Neuron (in vitro differentiated cells): ENCODE data around the gene FAH.

Experiments
- H2AFZ ChIP-seq: one replicate; pipeline ENCODE4 v1.6.1; 2013; ENCODE audit warnings: low read depth, mild to moderate bottlenecking, inconsistent platforms, low read length, moderate library complexity
- H3K27me3 ChIP-seq: one replicate; pipeline ENCODE4 v1.6.1; 2013; ENCODE audit warnings: low read length; ENCODE audit not compliant: insufficient read depth
- H3K36me3 ChIP-seq: one replicate; pipeline ENCODE4 v1.6.1; 2013; ENCODE audit warnings: low read length; ENCODE audit not compliant: insufficient read depth
- H3K4me1 ChIP-seq: one replicate; pipeline ENCODE4 v1.6.1; 2013; ENCODE audit warnings: low read length; ENCODE audit not compliant: insufficient read depth
- H3K4me3 ChIP-seq: 2 replicates; pipeline ENCODE4 v1.5.1; 2013; ENCODE audit warnings: mild to moderate bottlenecking, low read length, moderate library complexity
- H3K9me3 ChIP-seq: one replicate; pipeline ENCODE4 v1.6.1; 2013; ENCODE audit warnings: low read length

FAH gene

DNA sequence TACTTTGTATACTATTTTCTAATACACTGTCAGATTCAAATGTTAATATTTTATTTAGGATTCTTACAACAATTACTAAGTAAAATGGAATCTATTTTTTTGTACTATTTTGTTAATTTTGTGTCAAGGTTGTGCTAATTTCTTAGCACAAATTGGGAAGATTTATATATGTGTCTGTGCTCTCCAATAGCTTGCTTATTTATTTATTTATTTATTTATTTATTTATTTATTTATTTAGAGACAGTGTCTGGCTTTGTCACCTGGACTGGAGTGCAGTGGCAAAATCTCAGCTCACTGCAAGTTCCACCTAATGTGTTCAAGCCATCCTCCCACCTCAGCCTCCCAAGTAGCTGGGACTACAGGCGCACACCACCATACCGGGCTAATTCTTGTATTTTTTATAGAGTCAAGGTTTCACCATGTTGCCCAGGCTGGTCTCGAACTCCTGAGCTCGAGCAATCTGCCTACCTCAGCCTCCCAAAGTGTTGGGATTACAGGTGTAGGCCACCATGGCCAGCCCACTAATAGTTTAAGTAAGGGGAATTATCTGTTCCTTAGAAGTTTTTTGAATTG lies 64.6 kb downstream of the FAH start:
- Histone ChIP-seq H3K4me1 (no peaks in the 10 kb centered on the region), H3K27me3 (no peaks in the 10 kb centered on the region), H3K36me3 (no peaks in the 10 kb centered on the region), H2AFZ (no peak overlapping the region), H3K4me3 (no peak overlapping the region), H3K9me3 (no peaks in the 10 kb centered on the region)

DNA sequence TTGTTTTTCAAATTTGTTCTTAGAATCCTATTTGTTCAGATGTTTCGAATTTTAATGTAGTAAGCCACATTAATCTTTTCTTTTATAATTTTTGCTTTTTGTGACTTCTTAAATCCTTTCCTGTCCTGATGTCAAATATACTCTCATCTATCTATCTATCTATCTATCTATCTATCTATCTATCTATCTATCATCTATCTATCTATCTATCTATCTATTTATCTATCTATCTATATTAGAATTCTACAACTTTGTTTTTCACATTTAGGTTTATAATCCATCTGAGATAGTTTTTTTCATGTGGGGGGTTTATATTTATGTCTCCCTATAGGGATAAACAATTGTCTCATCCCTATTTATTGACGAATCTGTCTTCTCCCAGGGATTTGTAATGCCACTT lies 67.2 kb downstream of the FAH start:
- Histone ChIP-seq H2AFZ (no peak overlapping the region), H3K36me3 (no peaks in the 10 kb centered on the region), H3K27me3 (no peaks in the 10 kb centered on the region), H3K4me1 (no peaks in the 10 kb centered on the region), H3K4me3 (no peak overlapping the region), H3K9me3 (no peaks in the 10 kb centered on the region)

DNA sequence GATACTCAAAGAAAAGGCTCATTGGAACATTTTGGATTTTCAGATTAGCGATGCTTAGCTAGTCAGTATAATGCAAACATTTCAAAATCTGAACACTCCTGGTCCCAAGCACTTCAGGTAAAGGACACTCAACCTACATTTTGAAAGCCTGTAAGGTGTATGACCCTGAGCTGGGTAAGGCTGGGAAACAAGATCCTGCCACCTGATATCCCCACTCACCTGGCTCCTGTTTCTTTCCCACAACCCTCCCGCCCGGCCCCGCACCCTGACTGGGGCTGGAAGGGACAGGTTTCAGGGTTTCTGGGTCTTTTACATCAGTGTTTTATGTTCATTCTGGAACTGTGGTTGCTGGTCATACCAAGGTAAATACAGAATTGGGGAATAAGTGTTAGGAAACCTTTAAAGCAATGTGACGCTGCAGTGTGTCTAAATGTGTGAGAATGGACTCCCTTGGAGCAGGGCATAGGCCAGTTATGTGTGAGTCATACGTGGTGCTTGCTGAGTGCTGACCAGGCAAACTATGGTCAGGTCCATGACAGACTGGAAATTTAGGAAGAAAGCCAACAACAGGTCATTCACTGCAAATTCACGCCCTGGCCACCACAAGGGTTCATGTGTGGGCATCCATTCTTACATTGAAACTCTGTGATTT lies 76.3 kb downstream of the FAH start:
- H3K36me3 ChIP-seq, result no peaks in the 10 kb centered on the region
- H3K9me3 ChIP-seq, result no peaks in the 10 kb centered on the region
- H3K4me3 ChIP-seq, result no peak overlapping the region
- no peak overlapping the region for H2AFZ ChIP-seq
- no peaks in the 10 kb centered on the region for H3K27me3 ChIP-seq
- H3K4me1 ChIP-seq, result peaks cover 37% of the 10 kb centered on the region

DNA sequence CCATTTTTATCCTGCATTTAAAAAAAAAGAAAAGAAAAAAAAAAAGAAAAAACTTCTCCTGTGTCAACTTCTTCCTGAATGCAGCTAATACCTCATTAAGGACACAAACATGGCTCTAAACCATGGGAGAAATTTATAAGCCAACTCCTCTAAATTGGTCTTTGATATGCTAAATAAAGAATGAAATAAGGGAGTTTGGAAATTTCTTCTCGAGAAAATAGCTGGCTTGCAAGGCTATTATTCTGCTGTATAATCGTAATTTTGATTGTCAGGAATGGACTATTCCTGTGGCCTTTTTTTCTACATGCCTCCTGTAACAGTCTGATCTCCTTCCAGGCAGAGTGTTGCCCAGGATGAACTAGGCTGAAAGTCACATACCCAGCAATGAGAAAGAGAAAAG lies 78.6 kb downstream of the FAH start:
- H3K9me3 ChIP-seq, result no peaks in the 10 kb centered on the region
- H3K4me3 ChIP-seq, result no peak overlapping the region
- no peak overlapping the region for H2AFZ ChIP-seq
- H3K36me3 ChIP-seq, result no peaks in the 10 kb centered on the region
- peaks cover 29% of the 10 kb centered on the region for H3K4me1 ChIP-seq
- no peaks in the 10 kb centered on the region for H3K27me3 ChIP-seq

DNA sequence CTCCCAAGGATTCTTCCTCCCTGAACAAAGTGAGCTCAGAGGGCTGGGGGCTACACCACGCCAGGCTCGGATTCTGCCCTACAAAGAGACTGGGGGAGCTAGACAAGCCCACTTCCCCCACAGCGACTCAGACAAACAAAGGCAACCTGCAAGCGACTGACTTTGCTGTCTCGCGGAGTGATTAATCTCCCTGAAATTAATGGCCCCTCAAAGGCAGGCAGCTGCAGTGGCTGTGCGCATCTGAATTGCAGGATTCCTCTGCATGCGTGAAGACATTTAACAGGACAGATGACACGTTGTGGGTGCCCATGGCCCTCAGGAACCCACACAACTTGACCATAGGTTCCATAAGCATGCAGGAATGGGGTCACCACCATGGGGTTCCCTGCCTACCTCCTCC lies 80.8 kb downstream of the FAH start:
- Histone ChIP-seq H3K4me3 (no peak overlapping the region), H3K9me3 (no peaks in the 10 kb centered on the region), H3K27me3 (no peaks in the 10 kb centered on the region)

DNA sequence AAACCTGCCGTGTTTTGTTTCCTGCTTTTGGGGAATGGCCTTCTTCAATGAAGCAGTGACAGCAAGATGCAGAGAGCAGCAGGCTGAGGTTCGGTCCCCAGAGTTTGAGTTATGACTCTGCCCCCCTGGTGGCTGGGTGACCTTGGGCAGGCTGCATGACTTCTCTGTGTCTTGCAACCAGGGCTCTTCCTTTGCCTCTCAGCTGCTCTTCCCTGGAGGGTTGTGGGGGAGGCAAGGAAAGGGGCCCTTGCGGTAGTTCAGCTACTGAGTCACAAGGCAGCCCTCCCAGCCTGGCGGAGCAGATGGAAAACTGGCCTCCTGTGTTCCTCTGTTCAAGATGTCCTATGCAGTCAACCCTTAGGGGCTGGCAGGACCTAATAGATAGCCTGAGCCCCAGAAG lies 82.1 kb downstream of the FAH start:
- no peaks in the 10 kb centered on the region for H3K27me3 ChIP-seq
- H3K9me3 ChIP-seq, result no peaks in the 10 kb centered on the region
- H2AFZ ChIP-seq, result no peak overlapping the region
- no peaks in the 10 kb centered on the region for H3K36me3 ChIP-seq
- peaks cover 22% of the 10 kb centered on the region for H3K4me1 ChIP-seq
- no peak overlapping the region for H3K4me3 ChIP-seq

More for the DNA sequence above, 80.8 kb downstream of the FAH start:
- Histone ChIP-seq H2AFZ (no peak overlapping the region), H3K36me3 (no peaks in the 10 kb centered on the region), H3K4me1 (peaks cover 22% of the 10 kb centered on the region)
